ENCODE measurements around the gene CDH1. TPM values are rescaled to one million over a fixed set of nuclear protein-coding genes. Genes with fewer than 3 reads are reported as not detected.

CDH1 gene
- total RNA-seq, 2 experiments from 2014 or later = 0.16 to 0.54 TPM

- intact Hi-C loops (cut with micrococcal nuclease) = no loop called here
- ChIA-PET POLR2A (no interaction called here), CTCF (interaction anchor here (1.4 kb wide), 1 partner anchor 11 kb away, joined by 4 read pairs; no protein-coding TSS in a partner anchor)
- no peaks in the 10 kb centered on the region for H3K36me3 Mint-ChIP-seq (ENCODE audit: low read depth)
- no peaks in the 10 kb centered on the region for H3K9me3 Mint-ChIP-seq
- H3K27me3 Mint-ChIP-seq = peaks cover 3% of the 10 kb centered on the region
- no peak overlapping the region for H3K27ac Mint-ChIP-seq
- no peak for DNase-seq
- no peak for ATAC-seq
- H3K4me3 Mint-ChIP-seq = no peak overlapping the region
- H3K4me1 Mint-ChIP-seq (ENCODE audit: low read depth) = peaks cover under 1% of the 10 kb centered on the region
- TF ChIP-seq CTCF (IDR thresholded peaks at IDR 0.05) = no peak
Measured at GRCh38 chr16:68770671-68771070, 33.6 kb downstream of the CDH1 start.

- no peak for ATAC-seq
- POLR2A ChIA-PET = no interaction called here
- peaks cover 3% of the 10 kb centered on the region for H3K27me3 Mint-ChIP-seq
Measured at GRCh38 chr16:68772030-68772681, 35.1 kb downstream of the CDH1 start.

GRCh38 chr16:68772871-68773270 is 35.8 kb downstream of the CDH1 start:
- TF ChIP-seq CTCF (IDR thresholded peaks at IDR 0.05) = no peak
- peaks cover 3% of the 10 kb centered on the region for H3K27me3 Mint-ChIP-seq
- DNase-seq (no peak), ATAC-seq (no peak)
- ChIA-PET CTCF (no interaction called here), POLR2A (interaction anchor here (0.6 kb wide), 1 partner anchor 29 kb away, joined by 3 read pairs; no protein-coding TSS in a partner anchor)
- no peak overlapping the region for H3K4me3 Mint-ChIP-seq
- no peaks in the 10 kb centered on the region for H3K9me3 Mint-ChIP-seq
- H3K4me1 Mint-ChIP-seq (ENCODE audit: low read depth) = peaks cover 7% of the 10 kb centered on the region
- intact Hi-C loops (cut with micrococcal nuclease) = no loop called here
- no peaks in the 10 kb centered on the region for H3K36me3 Mint-ChIP-seq (ENCODE audit: low read depth)
- H3K27ac Mint-ChIP-seq = no peak overlapping the region

More at GRCh38 chr16:68772030-68772681, 35.1 kb downstream of the CDH1 start:
- DNase-seq = no peak
- no peaks in the 10 kb centered on the region for H3K36me3 Mint-ChIP-seq (ENCODE audit: low read depth)
- TF ChIP-seq CTCF (IDR thresholded peaks at IDR 0.05) = no peak
- CTCF ChIA-PET = no interaction called here
- H3K27ac Mint-ChIP-seq = no peak overlapping the region
- no peaks in the 10 kb centered on the region for H3K9me3 Mint-ChIP-seq
- peaks cover 7% of the 10 kb centered on the region for H3K4me1 Mint-ChIP-seq (ENCODE audit: low read depth)
- intact Hi-C loops (cut with micrococcal nuclease) = no loop called here
- no peak overlapping the region for H3K4me3 Mint-ChIP-seq

GRCh38 chr16:68774982-68775634 is 38.0 kb downstream of the CDH1 start:
- Mint-ChIP-seq H3K4me1 (ENCODE audit: low read depth) (peaks cover 7% of the 10 kb centered on the region), H3K9me3 (no peaks in the 10 kb centered on the region), H3K27ac (no peak overlapping the region), H3K36me3 (ENCODE audit: low read depth) (no peaks in the 10 kb centered on the region), H3K4me3 (no peak overlapping the region), H3K27me3 (peaks cover 4% of the 10 kb centered on the region)
- TF ChIP-seq CTCF (IDR thresholded peaks at IDR 0.05) = no peak
- intact Hi-C loops (cut with micrococcal nuclease) = no loop called here
- ChIA-PET POLR2A (no interaction called here), CTCF (interaction anchor here (0.6 kb wide), 1 partner anchor 211 kb away, joined by 3 read pairs; no protein-coding TSS in a partner anchor)
- ATAC-seq (no peak), DNase-seq (no peak)

All from activated CD8-positive, alpha-beta T cell treated with anti-CD3 and anti-CD28 coated beads for 36 hours (primary cell).